GM23248 (cell line): Measurements from ENCODE around the gene SLC6A20. TPM values are rescaled to one million over a fixed set of nuclear protein-coding genes. Genes with fewer than 3 reads are reported as not detected.

ENCODE experiments used
- DNase-seq: peaks from one replicate; pipeline ENCODE4 v3.0.0-alpha.2; 2015
- H2AFZ ChIP-seq: fragments of 200-600 bp; sonication (generic); 2 replicates; pipeline ENCODE4 v1.6.1; 2016; ENCODE audit warnings: antibody characterized with exemption
- H3F3A ChIP-seq: fragments of 200-600 bp; sonication (generic); 2 replicates; pipeline ENCODE4 v1.6.1; 2016; ENCODE audit warnings: mild to moderate bottlenecking, antibody characterized with exemption, mixed run types; ENCODE audit not compliant: insufficient read depth
- H3K27ac ChIP-seq: fragments of 200-600 bp; sonication (generic); 2 replicates; pipeline ENCODE4 v1.5.1; 2016; ENCODE audit warnings: mild to moderate bottlenecking
- H3K27me3 ChIP-seq: fragments of 200-600 bp; sonication (generic); replicated peaks from 2 replicates; pipeline ENCODE4 v1.6.1; 2016; ENCODE audit warnings: mild to moderate bottlenecking; ENCODE audit not compliant: insufficient read depth
- H3K36me3 ChIP-seq: fragments of 200-600 bp; sonication (generic); 2 replicates; pipeline ENCODE4 v1.6.1; 2016; ENCODE audit warnings: low read depth, mild to moderate bottlenecking
- H3K4me1 ChIP-seq: fragments of 200-600 bp; sonication (generic); 2 replicates; pipeline ENCODE4 v1.6.1; 2016; ENCODE audit warnings: mild to moderate bottlenecking; ENCODE audit not compliant: insufficient read depth
- H3K4me2 ChIP-seq: fragments of 200-600 bp; sonication (generic); one replicate; pipeline ENCODE4 v1.6.1; 2016; ENCODE audit warnings: mild to moderate bottlenecking; ENCODE audit not compliant: unreplicated experiment
- H3K4me3 ChIP-seq: fragments of 200-600 bp; sonication (generic); 2 replicates; pipeline ENCODE4 v1.5.1; 2016; ENCODE audit warnings: mild to moderate bottlenecking
- H3K79me2 ChIP-seq: fragments of 200-600 bp; sonication (generic); 2 replicates; pipeline ENCODE4 v1.6.1; 2016; ENCODE audit warnings: mild to moderate bottlenecking; ENCODE audit not compliant: insufficient read depth
- H3K9ac ChIP-seq: fragments of 200-600 bp; sonication (generic); 2 replicates; pipeline ENCODE4 v1.6.1; 2016; ENCODE audit warnings: mild to moderate bottlenecking
- H3K9me2 ChIP-seq: fragments of 200-600 bp; sonication (generic); 2 replicates; pipeline ENCODE4 v1.6.1; 2016; ENCODE audit warnings: mixed run types, mild to moderate bottlenecking, moderate library complexity; ENCODE audit not compliant: insufficient read depth
- H3K9me3 ChIP-seq: fragments of 200-600 bp; sonication (generic); one replicate; pipeline ENCODE4 v1.6.1; 2017; ENCODE audit warnings: low read depth
- H4K20me1 ChIP-seq: fragments of 200-600 bp; sonication (generic); 2 replicates; pipeline ENCODE4 v1.6.0; 2016; ENCODE audit not compliant: insufficient read depth
- EZH2 ChIP-seq: fragments of 200-600 bp; sonication (generic); IDR thresholded peaks from 2 replicates; pipeline ENCODE4 v1.6.1; 2018; ENCODE audit warnings: antibody characterized with exemption, mild to moderate bottlenecking; ENCODE audit not compliant: insufficient read depth, poor library complexity, severe bottlenecking
- EZH2phosphoT487 ChIP-seq: fragments of 200-600 bp; sonication (generic); IDR thresholded peaks from 2 replicates; pipeline ENCODE4 v1.6.1; 2018; ENCODE audit warnings: antibody characterized with exemption, moderate library complexity, mild to moderate bottlenecking, low read depth; ENCODE audit not compliant: insufficient read depth
- WGBS, 2 experiments: methylation state at CpG; one replicate each; pipeline ENCODE4 v1.1.6; 2015 to 2017; ENCODE audit warnings: low lambda C conversion rate in 2 of 2, low coverage in 1 of 2; ENCODE audit errors: missing lambda C conversion rate in 2 of 2; 5-methylcytosine and 5-hydroxymethylcytosine counted together
- in situ Hi-C: fragments of 300-500 bp; cut with MboI; formaldehyde crosslinking; loops from 2 replicates; pipeline ENCODE4 v1.15.0; 2020
- polyA plus RNA-seq: library from polyadenylated mRNA; unstranded; fragments of >200 nt; fragmentation: Nextera tagmentation; extraction: Ambion mirVana; gene quantifications from 2 replicates; pipeline ENCODE4 v1.2.1, GENCODE V29; 2016
- total RNA-seq: library from RNA; depleted of rRNA; stranded (reverse); fragments of >200 nt; shearing (Covaris generic); gene quantifications from 2 replicates; pipeline ENCODE4 v1.2.3, GENCODE V29; 2014

The SLC6A20 gene
- total and polyA plus RNA-seq, 2 experiments from 2014 or later, result not detected

DNA sequence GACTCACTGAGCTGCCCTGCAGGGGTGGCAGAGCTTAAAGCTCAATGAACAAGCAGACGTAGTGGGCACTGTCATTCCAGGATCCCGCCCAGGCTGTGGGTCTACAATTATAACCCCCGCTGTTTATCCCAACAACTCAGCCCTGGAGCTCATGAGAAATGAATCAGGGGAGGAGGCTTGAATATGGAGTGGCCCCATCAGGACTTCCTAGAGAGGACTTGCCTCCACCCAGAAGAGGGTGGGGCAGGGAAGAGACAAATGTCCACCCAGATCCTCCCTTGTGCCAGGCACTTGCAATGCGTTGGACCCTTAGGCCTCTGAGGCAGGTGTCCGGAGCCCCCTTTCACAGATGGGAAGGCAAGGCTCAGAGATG, 33.0 kb downstream of the SLC6A20 start:
- no peak overlapping the region for H3K4me3 ChIP-seq
- no peak overlapping the region for H3K9ac ChIP-seq
- 86 to 94% methylated on average over 5 of the region's 5 CpGs for WGBS, 2 experiments
- H4K20me1 ChIP-seq, result no peaks in the 10 kb centered on the region
- no peak overlapping the region for H3K27ac ChIP-seq
- H2AFZ ChIP-seq, result no peak overlapping the region
- no peak for DNase-seq
- no peaks in the 10 kb centered on the region for H3K9me2 ChIP-seq
- no peaks in the 10 kb centered on the region for H3K4me1 ChIP-seq
- no peaks in the 10 kb centered on the region for H3K9me3 ChIP-seq
- no peaks in the 10 kb centered on the region for H3F3A ChIP-seq
- peaks cover 36% of the 10 kb centered on the region for H3K27me3 ChIP-seq
- no peaks in the 10 kb centered on the region for H3K36me3 ChIP-seq
- TF ChIP-seq EZH2 (no peak), EZH2phosphoT487 (no peak)
- no peak overlapping the region for H3K4me2 ChIP-seq
- in situ Hi-C loops, result loop anchor here (5.0 to 25.0 kb wide), 2 partner anchors 164 to 599 kb away; partner anchors contain the start of genes CCR2 and CCR5
- H3K79me2 ChIP-seq, result no peaks in the 10 kb centered on the region

DNA sequence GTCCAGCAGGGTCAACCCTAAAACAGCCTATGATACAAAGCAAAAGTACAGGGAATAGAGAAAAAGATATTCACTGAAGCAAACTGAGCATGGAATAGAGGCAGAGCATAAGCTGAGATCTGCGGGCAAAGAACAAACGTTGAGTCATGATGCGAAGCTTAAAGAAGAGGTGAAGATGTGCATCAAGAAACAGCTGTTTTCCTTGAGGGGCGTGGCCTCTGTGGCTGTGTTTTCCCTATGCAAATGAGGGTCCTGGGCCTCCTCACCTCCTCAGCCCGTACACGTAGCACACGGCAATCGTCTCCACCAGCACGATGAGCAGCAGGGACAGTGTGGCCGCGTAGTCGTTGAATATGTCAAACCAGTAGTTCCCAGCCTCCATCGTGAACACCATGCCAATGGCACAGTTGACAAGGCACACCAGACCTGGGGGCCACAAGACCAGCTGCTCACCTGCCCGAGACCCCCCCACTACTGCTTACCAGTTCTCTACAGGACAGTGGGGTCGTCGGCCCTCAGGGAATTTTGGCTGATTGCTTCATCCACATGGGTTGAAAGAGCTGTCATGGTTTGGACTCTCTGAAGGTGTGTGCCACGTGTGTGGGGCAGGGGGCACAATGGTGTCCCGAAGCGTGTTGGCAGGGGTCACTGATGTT, 33.6 kb downstream of the SLC6A20 start:
- Histone ChIP-seq H3K79me2 (no peaks in the 10 kb centered on the region), H3K27ac (no peak overlapping the region), H3K4me1 (no peaks in the 10 kb centered on the region), H3K36me3 (no peaks in the 10 kb centered on the region), H3K9ac (no peak overlapping the region), H2AFZ (no peak overlapping the region), H4K20me1 (no peaks in the 10 kb centered on the region), H3K4me3 (no peak overlapping the region), H3K27me3 (peaks cover 31% of the 10 kb centered on the region), H3F3A (no peaks in the 10 kb centered on the region), H3K9me3 (no peaks in the 10 kb centered on the region), H3K4me2 (no peak overlapping the region), H3K9me2 (no peaks in the 10 kb centered on the region)
- WGBS, 2 experiments, result 74 to 81% methylated on average over 19 of the region's 19 CpGs
- in situ Hi-C loops, result loop anchor here (5.0 to 25.0 kb wide), 2 partner anchors 165 to 600 kb away; partner anchors contain the start of genes CCR2 and CCR5
- TF ChIP-seq EZH2 (no peak), EZH2phosphoT487 (no peak)
- no peak for DNase-seq

DNA sequence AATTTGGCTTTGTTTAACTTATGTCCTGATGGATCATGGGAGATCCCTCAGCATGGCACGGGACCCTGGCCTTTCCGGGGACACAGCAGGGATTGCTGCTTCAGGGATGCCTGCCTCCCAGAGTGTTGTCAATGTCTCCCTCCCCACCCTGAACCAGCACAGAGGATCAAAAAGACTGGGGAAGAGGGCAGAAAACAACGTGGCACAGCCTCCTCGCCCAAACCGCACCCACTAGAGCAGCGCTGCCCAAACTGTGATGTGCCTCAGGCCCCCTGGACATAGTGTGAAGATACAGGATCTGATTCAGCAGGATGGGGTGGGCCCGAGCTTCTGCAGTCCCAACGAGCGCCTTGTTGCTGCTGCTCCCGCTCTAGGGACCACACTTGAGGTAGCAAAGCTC, 34.5 kb downstream of the SLC6A20 start:
- Histone ChIP-seq H3K9ac (no peak overlapping the region), H3K4me2 (no peak overlapping the region), H3K27me3 (peaks cover 22% of the 10 kb centered on the region), H3K36me3 (no peaks in the 10 kb centered on the region), H3F3A (no peaks in the 10 kb centered on the region), H3K79me2 (no peaks in the 10 kb centered on the region), H3K4me3 (no peak overlapping the region), H4K20me1 (no peaks in the 10 kb centered on the region), H3K4me1 (no peaks in the 10 kb centered on the region), H3K9me3 (no peaks in the 10 kb centered on the region), H3K27ac (no peak overlapping the region), H2AFZ (no peak overlapping the region), H3K9me2 (no peaks in the 10 kb centered on the region)
- TF ChIP-seq EZH2 (no peak), EZH2phosphoT487 (no peak)
- in situ Hi-C loops, result loop anchor here (5.0 to 25.0 kb wide), 2 partner anchors 165 to 600 kb away; partner anchors contain the start of genes CCR2 and CCR5
- no peak for DNase-seq
- WGBS, 2 experiments, result 68 to 70% methylated on average over 10 of the region's 10 CpGs

DNA sequence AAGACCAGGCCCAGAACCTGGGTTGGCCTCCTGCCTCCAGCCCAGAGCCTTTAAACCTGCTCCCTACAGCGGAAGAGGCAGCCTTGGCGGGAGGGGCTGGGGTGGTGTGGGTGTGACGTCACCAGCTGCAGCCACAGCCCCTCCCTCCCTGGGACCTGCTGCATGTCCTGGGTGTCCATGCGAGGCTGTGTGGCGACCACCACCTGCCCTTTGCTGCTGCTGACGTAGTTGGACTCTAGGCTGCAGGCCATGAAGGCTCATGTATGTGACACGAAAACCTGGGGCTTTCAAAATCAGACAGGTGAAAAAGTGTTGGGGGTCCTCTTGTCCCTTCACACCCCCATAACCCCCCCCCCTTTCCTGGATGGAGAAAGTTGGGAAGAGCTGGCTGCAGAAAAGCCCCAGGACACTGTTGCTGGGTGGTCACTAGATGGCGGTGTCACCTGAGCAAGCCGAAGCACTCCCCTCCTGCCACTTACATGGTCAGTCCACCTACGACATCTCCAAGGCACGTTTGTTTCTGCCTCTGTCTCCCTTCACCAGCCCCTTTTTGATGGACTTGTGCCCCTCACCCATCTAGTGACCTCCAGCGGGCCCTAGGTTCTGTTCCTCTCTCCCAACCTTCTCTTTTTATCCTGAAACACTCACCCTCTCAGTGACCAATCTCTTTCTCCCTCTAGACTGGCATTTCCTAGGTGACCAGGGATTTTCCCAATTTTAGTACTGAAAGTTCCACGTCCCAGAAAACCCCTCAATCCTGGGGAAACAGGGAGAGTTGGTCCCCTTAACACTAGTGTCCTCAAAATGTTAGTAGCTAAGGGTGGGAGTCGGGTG, 35.2 kb downstream of the SLC6A20 start:
- TF ChIP-seq EZH2phosphoT487 (no peak), EZH2 (no peak)
- Histone ChIP-seq H3K36me3 (no peaks in the 10 kb centered on the region), H3K9me2 (no peaks in the 10 kb centered on the region), H3K4me2 (no peak overlapping the region), H3K79me2 (no peaks in the 10 kb centered on the region), H3K27ac (no peak overlapping the region), H3F3A (no peaks in the 10 kb centered on the region), H3K27me3 (peaks cover 18% of the 10 kb centered on the region), H3K9ac (no peak overlapping the region), H3K4me1 (no peaks in the 10 kb centered on the region), H4K20me1 (no peaks in the 10 kb centered on the region), H3K4me3 (no peak overlapping the region), H3K9me3 (no peaks in the 10 kb centered on the region), H2AFZ (no peak overlapping the region)
- peak; percentile 79 for DNase-seq
- WGBS, 2 experiments, result 27 to 28% methylated on average over 14 of the region's 14 CpGs
- in situ Hi-C loops, result loop anchor here (5.0 to 25.0 kb wide), 2 partner anchors 166 to 601 kb away; partner anchors contain the start of genes CCR2 and CCR5
